Measurements from ENCODE around the gene TBX1. TPM values are rescaled to one million over a fixed set of nuclear protein-coding genes. Genes with fewer than 3 reads are reported as not detected.

TBX1 gene
- polyA plus RNA-seq, 3 donors: not detected

GRCh38 chr22:19727310-19728150 is 33.0 kb upstream of the TBX1 start:
- H3K27ac Mint-ChIP-seq: no peak overlapping the region
- Histone ChIP-seq H3K9me3 (replicated peaks in 1 of 2; ENCODE audit: control insufficient read depth in 1 of 2, insufficient read depth in 1 of 2, low read length in 2 of 2) (peaks cover 0 to 13% of the 10 kb centered on the region in 2 donors), H3K9ac (ENCODE audit: insufficient read depth, low read length, poor library complexity, severe bottlenecking) (no peak overlapping the region), H3K4me1 (ENCODE audit: control insufficient read depth in 1 of 2, insufficient read depth in 2 of 2, low read length in 2 of 2) (peaks cover 18 to 27% of the 10 kb centered on the region in 2 donors), H2AFZ (ENCODE audit: insufficient read depth, low read depth, low read length, poor library complexity, severe bottlenecking) (no peak overlapping the region), H3K36me3 (replicated peaks in 1 of 2; ENCODE audit: control insufficient read depth in 1 of 2, insufficient read depth in 2 of 2, low read length in 2 of 2) (no peaks in the 10 kb centered on the region), H3K27me3 (ENCODE audit: control insufficient read depth in 2 of 2, insufficient read depth in 2 of 2, low read length in 2 of 2) (peaks cover 12 to 36% of the 10 kb centered on the region in 2 donors), H3K79me2 (ENCODE audit: insufficient read depth, low read length) (no peaks in the 10 kb centered on the region), H3K4me2 (replicated peaks; ENCODE audit: extremely low read depth, low read length, poor library complexity, severe bottlenecking) (no peak overlapping the region), H3K27ac (ENCODE audit: low read depth in 1 of 2, low read length in 2 of 2) (no peak overlapping the region), H4K20me1 (ENCODE audit: insufficient read depth, low read length) (no peaks in the 10 kb centered on the region), H3K4me3 (replicated peaks in 1 of 3; ENCODE audit: low read depth in 2 of 3, low read length in 3 of 3) (no peak overlapping the region)
- H3K27me3 Mint-ChIP-seq (ENCODE audit: low read depth in 3 of 3): peaks cover 35 to 63% (median 37%) of the 10 kb centered on the region in 3 donors
- 88% methylated on average over 58 of the region's 61 CpGs for WGBS (ENCODE audit: insufficient coverage)
- peaks cover 13% of the 10 kb centered on the region for H3K4me1 Mint-ChIP-seq
- no peak for DNase-seq
- H3K4me3 Mint-ChIP-seq: no peak overlapping the region
- H3K36me3 Mint-ChIP-seq: peaks cover 0 to 2% of the 10 kb centered on the region in 2 donors
- H3K9me3 Mint-ChIP-seq: peaks cover 0 to 11% (median 8%) of the 10 kb centered on the region in 7 donors
- TF ChIP-seq CTCF (IDR thresholded peaks at IDR 0.05): no peak
- intact Hi-C loops (cut with micrococcal nuclease): no loop called here

DNA sequence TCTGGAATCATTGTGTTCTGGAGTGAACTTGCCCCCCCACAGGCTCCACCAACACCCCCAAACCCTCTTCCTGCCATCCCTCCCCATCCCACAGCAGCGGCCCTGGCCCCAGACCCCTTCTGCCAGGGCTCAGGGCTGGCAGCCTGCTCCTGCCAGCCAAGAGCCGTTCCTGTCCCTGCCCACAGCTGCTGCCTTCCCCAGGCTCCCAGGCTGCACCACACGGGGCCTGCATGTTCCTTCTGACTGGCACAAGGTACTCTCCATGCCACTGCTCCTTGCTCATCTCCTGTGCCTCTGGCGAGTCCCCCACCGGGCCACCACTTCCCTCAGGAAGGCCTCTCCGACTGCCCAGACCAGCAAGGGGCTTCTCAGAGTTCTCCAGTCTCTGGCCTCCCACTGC is 32.3 kb upstream of the TBX1 start:
- no peak overlapping the region for H2AFZ ChIP-seq (ENCODE audit: insufficient read depth, low read depth, low read length, poor library complexity, severe bottlenecking)
- peaks cover 0 to 6% of the 10 kb centered on the region in 2 donors for H3K9me3 ChIP-seq (replicated peaks in 1 of 2; ENCODE audit: control insufficient read depth in 1 of 2, insufficient read depth in 1 of 2, low read length in 2 of 2)
- no peak overlapping the region for H3K27ac ChIP-seq (ENCODE audit: low read depth in 1 of 2, low read length in 2 of 2)
- Mint-ChIP-seq H3K27ac (no peak overlapping the region), H3K4me1 (peaks cover 10% of the 10 kb centered on the region), H3K27me3 (ENCODE audit: low read depth in 3 of 3) (peaks cover 27 to 60% (median 30%) of the 10 kb centered on the region in 3 donors), H3K36me3 (peaks cover 0 to 2% of the 10 kb centered on the region in 2 donors), H3K4me3 (no peak overlapping the region), H3K9me3 (peaks cover 0 to 8% (median 5%) of the 10 kb centered on the region in 7 donors)
- peaks cover 6 to 28% of the 10 kb centered on the region in 2 donors for H3K27me3 ChIP-seq (ENCODE audit: control insufficient read depth in 2 of 2, insufficient read depth in 2 of 2, low read length in 2 of 2)
- H3K79me2 ChIP-seq (ENCODE audit: insufficient read depth, low read length): no peaks in the 10 kb centered on the region
- H3K4me2 ChIP-seq (replicated peaks; ENCODE audit: extremely low read depth, low read length, poor library complexity, severe bottlenecking): no peak overlapping the region
- WGBS (ENCODE audit: insufficient coverage): 69% methylated on average over 6 of the region's 6 CpGs
- no peak overlapping the region for H3K9ac ChIP-seq (ENCODE audit: insufficient read depth, low read length, poor library complexity, severe bottlenecking)
- no peak overlapping the region for H3K4me3 ChIP-seq (replicated peaks in 1 of 3; ENCODE audit: low read depth in 2 of 3, low read length in 3 of 3)
- no peak for DNase-seq
- H3K36me3 ChIP-seq (replicated peaks in 1 of 2; ENCODE audit: control insufficient read depth in 1 of 2, insufficient read depth in 2 of 2, low read length in 2 of 2): no peaks in the 10 kb centered on the region
- H4K20me1 ChIP-seq (ENCODE audit: insufficient read depth, low read length): no peaks in the 10 kb centered on the region
- intact Hi-C loops (cut with micrococcal nuclease): no loop called here
- peaks cover 11 to 20% of the 10 kb centered on the region in 2 donors for H3K4me1 ChIP-seq (ENCODE audit: control insufficient read depth in 1 of 2, insufficient read depth in 2 of 2, low read length in 2 of 2)
- TF ChIP-seq CTCF (IDR thresholded peaks at IDR 0.05): no peak

Measured in CD14-positive monocyte (primary cell).